Keratinocyte (primary cell): Measurements from ENCODE around the gene CTTN. TPM values are rescaled to one million over a fixed set of nuclear protein-coding genes. Genes with fewer than 3 reads are reported as not detected.

Experiments used
- DNase-seq: peaks from one replicate; pipeline ENCODE4 v3.0.0-alpha.2; 2011; ENCODE audit warnings: low read depth, missing footprints, low spot score
- FAIRE-seq: peaks from 2 replicates; lab custom pipeline; 2011; peaks lifted over from hg19 to GRCh38; lab: Jason Lieb, UNC
- H2AFZ ChIP-seq: 2 replicates; pipeline ENCODE4 v1.6.0; 2012; ENCODE audit warnings: low read length, control low read depth, inconsistent platforms; ENCODE audit not compliant: control insufficient read depth
- H3K27ac ChIP-seq: 2 replicates; pipeline ENCODE4 v1.5.1; 2011; ENCODE audit warnings: low read length; ENCODE audit not compliant: control insufficient read depth, insufficient read depth
- H3K27me3 ChIP-seq: 3 replicates; pipeline ENCODE4 v1.6.0; 2011; ENCODE audit warnings: low read length; ENCODE audit not compliant: control insufficient read depth, insufficient read depth; ENCODE audit errors: extremely low read depth
- H3K36me3 ChIP-seq, 2 experiments: 2 replicates in 1 of 2; 3 replicates in 1 of 2; pipeline ENCODE4 v1.5.1; 2011; ENCODE audit warnings: low read length in 2 of 2, mild to moderate bottlenecking in 1 of 2; ENCODE audit not compliant: control insufficient read depth in 2 of 2, insufficient read depth in 2 of 2; ENCODE audit errors: extremely low read depth in 1 of 2
- H3K4me1 ChIP-seq: 3 replicates; pipeline ENCODE4 v1.5.1; 2011; ENCODE audit warnings: low read length; ENCODE audit not compliant: control insufficient read depth, insufficient read depth; ENCODE audit errors: extremely low read depth
- H3K4me2 ChIP-seq: 3 replicates; pipeline ENCODE4 v1.6.0; 2011; ENCODE audit warnings: low read depth, low read length; ENCODE audit not compliant: control insufficient read depth, insufficient read depth; ENCODE audit errors: extremely low read depth
- H3K4me3 ChIP-seq, 3 experiments: fragments of 200-600 bp in 1 of 3; sonication (generic) in 1 of 3; 2 replicates in 2 of 3; 3 replicates in 1 of 3; pipeline ENCODE4 v1.5.1; 2011 to 2016; ENCODE audit warnings: low read length in 3 of 3, mild to moderate bottlenecking in 3 of 3, control low read depth in 2 of 3, inconsistent platforms in 1 of 3, low read depth in 1 of 3, mixed read lengths in 1 of 3, mixed run types in 1 of 3, moderate library complexity in 1 of 3; ENCODE audit not compliant: control insufficient read depth in 2 of 3, insufficient read depth in 2 of 3; ENCODE audit errors: extremely low read depth in 1 of 3
- H3K79me2 ChIP-seq: 2 replicates; pipeline ENCODE4 v1.6.0; 2012; ENCODE audit warnings: low read length; ENCODE audit not compliant: control insufficient read depth, insufficient read depth
- H3K9ac ChIP-seq: 3 replicates; pipeline ENCODE4 v1.6.0; 2011; ENCODE audit warnings: low read length; ENCODE audit not compliant: control insufficient read depth, insufficient read depth; ENCODE audit errors: extremely low read depth
- H3K9me1 ChIP-seq: 3 replicates; pipeline ENCODE4 v1.6.0; 2011; ENCODE audit warnings: low read length; ENCODE audit not compliant: control insufficient read depth, insufficient read depth; ENCODE audit errors: extremely low read depth
- H3K9me3 ChIP-seq: 2 replicates; pipeline ENCODE4 v1.5.1; 2012; ENCODE audit warnings: low read depth, low read length; ENCODE audit not compliant: control insufficient read depth
- H4K20me1 ChIP-seq: 3 replicates; pipeline ENCODE4 v1.6.0; 2011; ENCODE audit warnings: low read length; ENCODE audit not compliant: control insufficient read depth, insufficient read depth; ENCODE audit errors: extremely low read depth
- EZH2 ChIP-seq: IDR thresholded peaks from one replicate; pipeline ENCODE4 v1.6.1; 2012; ENCODE audit warnings: inconsistent platforms, mild to moderate bottlenecking, low read length, moderate library complexity
- dilution Hi-C: fragments of 300-500 bp; cut with MboI; formaldehyde crosslinking; loops from one replicate; pipeline ENCODE4 v1.7.0; 2020; ENCODE audit warnings: low sequenced_read_pairs; ENCODE audit not compliant: extremely low pct_ligation_motif_present
- polyA plus RNA-seq, 5 experiments: library from polyadenylated mRNA; depleted of rRNA in 3 of 5; stranded (reverse) in 3 of 5; stranded (forward) in 1 of 5; unstranded in 1 of 5; fragments of >200 nt; gene quantifications; 1 replicate in 1 of 5; 2 replicates in 3 of 5; 3 replicates in 1 of 5; pipeline versions ENCODE4 v1.2.1 to v1.2.3, GENCODE V29; 2011 to 2012; ENCODE audit warnings: missing spikeins in 2 of 5, low read depth in 1 of 5, low replicate concordance in 1 of 5
- TF ChIP-seq, protein P1 (sequence below), 3 experiments: IDR thresholded peaks in 1 of 3; conservative IDR thresholded peaks in 1 of 3; optimal IDR thresholded peaks in 1 of 3; 2 replicates in 2 of 3; 3 replicates in 1 of 3; pipeline versions ENCODE3 to v1.5.1; 2011; ENCODE audit warnings: low read length in 3 of 3, mild to moderate bottlenecking in 3 of 3, moderate library complexity in 2 of 3, control low read depth in 1 of 3, inconsistent platforms in 1 of 3; ENCODE audit not compliant: insufficient read depth in 2 of 3; ENCODE audit errors: extremely low read depth in 1 of 3

The CTTN gene
- polyA plus RNA-seq, 1 donor (not counting 4 experiments of a cell fraction or from before 2014, with no cell fraction given): 184 TPM

DNA sequence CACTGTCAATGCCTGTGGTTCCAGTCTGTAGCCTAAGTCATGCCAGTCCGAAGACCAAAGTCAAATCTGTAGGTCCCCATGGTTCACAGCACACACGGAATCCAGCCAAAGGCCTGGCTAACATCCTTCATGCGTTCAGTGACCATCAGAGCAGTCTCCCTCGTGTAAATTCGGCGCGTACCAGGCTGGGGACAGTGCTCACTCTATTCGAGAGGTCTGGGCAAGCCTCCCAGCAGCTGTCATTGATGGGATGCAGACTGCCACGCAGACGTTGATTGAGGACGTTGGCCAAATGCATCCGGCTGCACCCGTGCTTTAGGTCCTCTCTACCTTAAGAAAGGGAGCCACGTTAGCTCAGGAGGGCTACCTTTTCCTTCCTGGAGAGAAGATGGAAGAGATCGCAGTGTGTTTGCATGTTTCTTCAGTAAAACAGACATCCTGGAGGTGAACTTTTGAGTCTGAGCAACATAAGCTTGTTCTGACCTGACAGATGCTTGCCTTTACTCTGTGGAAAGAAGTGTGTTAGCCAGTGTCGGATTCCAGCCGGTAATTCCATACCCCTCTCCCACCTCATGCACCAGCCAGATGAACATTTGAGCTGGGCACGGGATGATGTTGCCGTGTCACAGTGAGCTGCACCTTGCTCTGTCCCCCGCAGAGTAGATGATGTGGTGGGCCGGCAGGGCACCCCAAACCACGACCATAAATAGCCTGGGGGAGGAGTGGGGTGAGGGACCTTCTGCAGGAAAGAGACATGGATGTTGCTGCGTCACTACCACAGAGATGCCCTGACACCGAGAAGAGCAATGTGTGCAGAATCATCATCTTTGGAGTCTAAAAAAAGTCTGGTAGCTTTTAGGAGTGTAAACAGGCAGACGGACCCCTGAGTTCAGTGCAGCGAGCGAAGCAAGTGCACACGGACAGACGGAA is 12.2 kb downstream of the CTTN start:
- peaks cover 61% of the 10 kb centered on the region for H3K79me2 ChIP-seq
- H4K20me1 ChIP-seq: peaks cover 24% of the 10 kb centered on the region
- H3K4me2 ChIP-seq: no peak overlapping the region
- FAIRE-seq (no peak), DNase-seq (no peak)
- H3K36me3 ChIP-seq: peaks cover 76 to 80% of the 10 kb centered on the region in 2 experiments
- dilution Hi-C loops: no loop called here
- TF ChIP-seq, protein P1, sequence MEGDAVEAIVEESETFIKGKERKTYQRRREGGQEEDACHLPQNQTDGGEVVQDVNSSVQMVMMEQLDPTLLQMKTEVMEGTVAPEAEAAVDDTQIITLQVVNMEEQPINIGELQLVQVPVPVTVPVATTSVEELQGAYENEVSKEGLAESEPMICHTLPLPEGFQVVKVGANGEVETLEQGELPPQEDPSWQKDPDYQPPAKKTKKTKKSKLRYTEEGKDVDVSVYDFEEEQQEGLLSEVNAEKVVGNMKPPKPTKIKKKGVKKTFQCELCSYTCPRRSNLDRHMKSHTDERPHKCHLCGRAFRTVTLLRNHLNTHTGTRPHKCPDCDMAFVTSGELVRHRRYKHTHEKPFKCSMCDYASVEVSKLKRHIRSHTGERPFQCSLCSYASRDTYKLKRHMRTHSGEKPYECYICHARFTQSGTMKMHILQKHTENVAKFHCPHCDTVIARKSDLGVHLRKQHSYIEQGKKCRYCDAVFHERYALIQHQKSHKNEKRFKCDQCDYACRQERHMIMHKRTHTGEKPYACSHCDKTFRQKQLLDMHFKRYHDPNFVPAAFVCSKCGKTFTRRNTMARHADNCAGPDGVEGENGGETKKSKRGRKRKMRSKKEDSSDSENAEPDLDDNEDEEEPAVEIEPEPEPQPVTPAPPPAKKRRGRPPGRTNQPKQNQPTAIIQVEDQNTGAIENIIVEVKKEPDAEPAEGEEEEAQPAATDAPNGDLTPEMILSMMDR (optimal IDR thresholded peaks at IDR 0.05 in 1 of 3, IDR thresholded peaks at IDR 0.05 in 1 of 3, conservative IDR thresholded peaks at IDR 0.05 in 1 of 3; ENCODE audit: extremely low read depth in 1 of 3, insufficient read depth in 2 of 3, low read length in 3 of 3): no peak
- TF ChIP-seq EZH2: no peak
- no peak overlapping the region for H3K9ac ChIP-seq
- H3K9me3 ChIP-seq: no peaks in the 10 kb centered on the region
- no peaks in the 10 kb centered on the region for H3K4me1 ChIP-seq
- no peak overlapping the region for H3K4me3 ChIP-seq
- H2AFZ ChIP-seq: no peak overlapping the region
- H3K27ac ChIP-seq: no peak overlapping the region
- no peaks in the 10 kb centered on the region for H3K9me1 ChIP-seq
- H3K27me3 ChIP-seq: no peaks in the 10 kb centered on the region

DNA sequence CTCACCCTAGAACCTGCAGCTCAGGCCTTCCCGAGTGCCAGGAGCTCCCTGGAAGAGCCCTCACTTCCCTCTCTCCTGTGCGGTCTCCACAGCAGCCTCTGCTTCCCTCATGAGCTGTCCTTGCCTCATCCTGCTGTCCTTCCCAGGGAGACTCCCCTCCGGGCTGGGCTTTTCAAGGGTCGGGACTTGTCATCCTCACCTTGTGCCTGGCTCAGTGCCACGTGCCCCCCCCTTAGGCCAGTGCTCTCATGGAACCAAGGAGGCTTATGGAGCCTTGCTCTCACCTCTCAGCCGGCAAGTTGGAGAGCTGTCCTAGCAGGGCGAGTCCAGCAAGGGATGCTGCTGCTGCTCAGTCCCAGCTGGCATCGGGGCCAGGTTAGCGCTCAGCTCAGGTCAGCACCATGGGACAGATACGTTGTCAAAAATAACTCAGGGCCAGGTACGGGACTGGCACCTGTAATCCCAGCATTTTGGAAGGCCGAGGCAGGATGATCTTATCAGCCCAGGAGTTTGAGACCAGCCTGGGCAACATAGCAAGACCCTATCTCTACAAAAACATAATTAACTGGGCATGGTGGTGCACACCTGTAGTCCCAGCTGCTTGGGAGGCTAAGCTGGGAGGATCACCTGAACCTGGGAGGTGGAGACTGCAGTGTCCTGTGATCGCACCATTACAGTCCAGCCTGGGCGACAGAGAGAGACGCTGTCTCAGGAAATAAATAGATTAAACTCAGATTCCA is 13.6 kb downstream of the CTTN start:
- Histone ChIP-seq H3K27ac (no peak overlapping the region), H3K4me3 (no peak overlapping the region), H3K4me2 (no peak overlapping the region), H3K9me3 (no peaks in the 10 kb centered on the region), H3K27me3 (no peaks in the 10 kb centered on the region), H2AFZ (no peak overlapping the region), H3K9ac (no peak overlapping the region), H3K4me1 (no peaks in the 10 kb centered on the region), H3K36me3 (peaks cover 79 to 84% of the 10 kb centered on the region in 2 experiments), H3K9me1 (no peaks in the 10 kb centered on the region), H3K79me2 (peaks cover 49% of the 10 kb centered on the region), H4K20me1 (peaks cover 17% of the 10 kb centered on the region)
- FAIRE-seq: no peak
- dilution Hi-C loops: no loop called here
- no peak for DNase-seq
- TF ChIP-seq, protein P1 (optimal IDR thresholded peaks at IDR 0.05 in 1 of 3, IDR thresholded peaks at IDR 0.05 in 1 of 3, conservative IDR thresholded peaks at IDR 0.05 in 1 of 3; ENCODE audit: extremely low read depth in 1 of 3, insufficient read depth in 2 of 3, low read length in 3 of 3): no peak
- TF ChIP-seq EZH2: no peak
